D721Med (cell line): Measurements from ENCODE around the gene JARID2.
"Not testable (repeated sequence)": the region's sequence is repeated elsewhere in the genome, so short reads cannot be mapped to it uniquely, and the experiment has no call there.

Experiments
- DNase-seq: peaks from one replicate; pipeline ENCODE4 v3.0.0; 2011; ENCODE audit warnings: low spot score; ENCODE audit not compliant: insufficient read length
- FAIRE-seq: peaks from 2 replicates; lab custom pipeline; 2011; peaks lifted over from hg19 to GRCh38; lab: Jason Lieb, UNC
- TF ChIP-seq, protein P1 (sequence below): IDR thresholded peaks from 2 replicates; pipeline ENCODE4 v1.5.1; 2012; ENCODE audit warnings: mild to moderate bottlenecking, control low read depth; ENCODE audit not compliant: insufficient read depth; ENCODE audit errors: missing control alignments

The JARID2 gene

DNA sequence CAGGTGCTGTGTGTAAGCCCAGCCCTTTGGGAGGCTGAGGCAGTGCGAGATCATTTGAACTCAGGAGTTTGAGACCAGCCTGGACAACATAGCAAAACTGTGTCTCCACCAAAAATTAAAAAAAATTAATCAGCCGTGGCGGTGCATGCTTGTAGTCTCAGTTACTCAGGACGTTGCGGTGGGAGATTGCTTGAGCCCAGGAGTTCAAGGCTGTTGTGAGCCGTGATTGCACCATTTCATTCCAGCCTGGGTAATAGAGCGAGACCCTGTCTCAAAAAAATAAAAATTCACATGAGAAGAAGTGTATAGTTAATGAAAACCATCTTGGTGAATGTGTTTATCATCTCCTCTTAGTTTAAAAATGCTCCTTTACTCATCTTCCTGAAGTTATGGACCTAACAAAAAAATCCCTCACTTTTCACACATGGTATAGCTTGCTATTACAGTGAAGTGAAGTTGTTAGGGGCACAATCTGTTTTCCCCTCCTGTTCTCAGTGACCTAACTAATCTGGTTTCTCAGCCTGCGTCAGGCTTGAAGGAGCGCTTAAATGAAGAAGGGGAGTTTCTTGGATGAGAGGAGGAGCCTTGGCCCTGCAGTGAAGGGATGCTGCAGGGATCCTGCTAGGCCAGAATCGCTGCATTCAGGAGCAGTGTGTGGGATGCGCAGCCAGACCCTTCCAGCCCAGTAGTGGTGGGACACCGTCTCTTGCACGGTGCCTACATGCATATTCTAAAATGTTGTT, 45.3 kb downstream of the JARID2 start:
- TF ChIP-seq, protein P1, sequence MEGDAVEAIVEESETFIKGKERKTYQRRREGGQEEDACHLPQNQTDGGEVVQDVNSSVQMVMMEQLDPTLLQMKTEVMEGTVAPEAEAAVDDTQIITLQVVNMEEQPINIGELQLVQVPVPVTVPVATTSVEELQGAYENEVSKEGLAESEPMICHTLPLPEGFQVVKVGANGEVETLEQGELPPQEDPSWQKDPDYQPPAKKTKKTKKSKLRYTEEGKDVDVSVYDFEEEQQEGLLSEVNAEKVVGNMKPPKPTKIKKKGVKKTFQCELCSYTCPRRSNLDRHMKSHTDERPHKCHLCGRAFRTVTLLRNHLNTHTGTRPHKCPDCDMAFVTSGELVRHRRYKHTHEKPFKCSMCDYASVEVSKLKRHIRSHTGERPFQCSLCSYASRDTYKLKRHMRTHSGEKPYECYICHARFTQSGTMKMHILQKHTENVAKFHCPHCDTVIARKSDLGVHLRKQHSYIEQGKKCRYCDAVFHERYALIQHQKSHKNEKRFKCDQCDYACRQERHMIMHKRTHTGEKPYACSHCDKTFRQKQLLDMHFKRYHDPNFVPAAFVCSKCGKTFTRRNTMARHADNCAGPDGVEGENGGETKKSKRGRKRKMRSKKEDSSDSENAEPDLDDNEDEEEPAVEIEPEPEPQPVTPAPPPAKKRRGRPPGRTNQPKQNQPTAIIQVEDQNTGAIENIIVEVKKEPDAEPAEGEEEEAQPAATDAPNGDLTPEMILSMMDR, result no peak
- DNase-seq, result no peak
- FAIRE-seq, result no peak

DNA sequence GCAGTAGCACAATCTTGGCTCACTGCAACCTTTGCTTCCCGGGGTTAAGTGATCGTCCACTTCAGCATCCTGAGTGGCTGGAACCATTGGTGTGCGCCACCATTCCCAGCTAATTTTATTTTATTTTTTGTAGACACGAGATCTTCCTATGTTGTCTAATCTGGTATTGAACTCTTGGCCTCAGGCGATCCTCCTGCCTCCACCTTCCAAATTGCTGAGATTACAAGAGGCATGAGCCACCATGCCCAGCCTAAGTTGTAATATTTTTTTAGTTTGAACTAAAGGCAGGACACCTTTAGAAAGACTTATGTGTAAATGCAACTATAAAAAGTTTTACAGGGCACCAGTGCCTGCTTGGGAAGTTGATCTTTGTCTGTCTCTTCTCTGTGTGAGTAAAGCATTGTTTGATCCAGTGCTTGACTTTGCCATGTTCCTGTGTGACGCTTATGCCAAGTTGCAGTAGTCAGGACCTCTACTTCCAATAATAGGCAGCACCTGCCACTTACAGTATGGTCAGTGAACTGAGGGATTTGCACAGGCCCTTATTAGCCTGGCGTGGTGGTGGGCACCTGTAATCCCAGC, 46.9 kb downstream of the JARID2 start:
- TF ChIP-seq, protein P1, result no peak
- no peak for FAIRE-seq
- no peak for DNase-seq

DNA sequence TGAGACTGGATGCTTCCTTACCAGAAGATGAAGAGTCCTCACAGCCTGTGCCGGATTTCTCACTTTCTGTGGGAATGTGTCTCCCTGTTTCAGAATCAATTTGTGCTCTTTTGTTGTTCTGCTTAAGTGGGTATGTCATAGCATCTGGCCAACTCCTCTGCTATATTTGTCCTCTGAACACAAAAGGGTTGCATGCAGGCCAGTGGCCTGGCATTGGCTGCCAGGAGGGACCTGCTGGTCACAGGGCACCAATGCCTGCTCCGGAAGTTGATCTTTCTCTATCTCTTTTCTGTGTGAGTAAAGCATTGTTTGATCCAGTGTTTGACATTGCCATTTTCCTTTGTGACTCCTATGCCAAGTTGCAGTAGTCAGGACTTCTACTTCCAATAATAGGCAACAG, 47.8 kb downstream of the JARID2 start:
- FAIRE-seq, result no peak

DNA sequence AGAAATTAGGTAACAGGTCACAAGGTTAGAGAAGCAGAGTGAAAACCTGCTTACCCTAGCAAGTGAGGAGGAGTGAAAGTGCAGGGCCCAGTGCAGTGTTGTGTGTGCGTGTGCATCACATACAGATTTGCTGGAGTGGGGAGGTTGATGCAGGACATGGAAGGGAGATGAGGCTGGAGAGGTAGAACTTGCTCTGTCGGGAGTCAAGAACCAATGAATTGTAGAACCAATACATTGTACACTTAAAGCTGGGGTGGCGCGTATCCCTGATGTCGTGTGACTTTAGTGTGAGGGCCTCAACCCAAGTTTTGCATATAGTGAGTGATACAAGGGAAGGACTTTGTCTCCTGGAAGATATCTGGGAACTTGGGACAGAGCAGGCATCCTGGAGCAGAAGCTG, 48.6 kb downstream of the JARID2 start:
- TF ChIP-seq, protein P1, result no peak

More for the DNA sequence above, 47.8 kb downstream of the JARID2 start:
- TF ChIP-seq, protein P1, result no peak
- no peak for DNase-seq

GRCh38 chr6:15296249-15296648, 50.4 kb downstream of the JARID2 start:
- no peak for DNase-seq
- FAIRE-seq, result no peak
- TF ChIP-seq, protein P1, result no peak

More for the DNA sequence above, 48.6 kb downstream of the JARID2 start:
- DNase-seq (no peak), FAIRE-seq (no peak)

DNA sequence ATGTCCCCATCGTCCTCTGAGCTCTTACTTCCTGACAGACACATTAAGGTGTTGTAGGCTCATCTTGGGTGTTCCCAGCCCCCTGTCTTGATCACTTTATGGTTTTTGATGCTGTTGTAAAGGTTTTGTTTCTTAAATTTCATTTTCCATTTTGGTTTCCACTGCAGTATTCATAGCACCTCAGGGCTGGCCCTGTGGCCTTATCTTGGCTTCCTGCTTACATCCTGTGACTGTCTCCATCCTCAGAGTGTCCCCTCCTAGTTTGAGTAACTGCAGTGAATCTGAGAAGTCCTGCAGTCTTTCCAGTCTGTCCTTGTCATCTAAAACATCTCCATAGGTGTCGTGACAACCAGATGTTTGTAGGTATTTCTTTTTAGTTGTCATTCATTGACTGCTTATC, 50.9 kb downstream of the JARID2 start:
- FAIRE-seq, result no peak

GRCh38 chr6:15297167-15297566, 51.3 kb downstream of the JARID2 start:
- not testable (repeated sequence) for FAIRE-seq, DNase-seq

More for the DNA sequence above, 50.9 kb downstream of the JARID2 start:
- DNase-seq, result no peak
- TF ChIP-seq, protein P1, result no peak
